Stimulated activated CD4-positive, alpha-beta T cell treated with anti-CD3 and anti-CD28 coated beads, Interleukin-1b, Interleukin-23, amount 100 ng/mL, for 4 hours (primary cell): Measurements from ENCODE around the gene BUB3.

ENCODE experiments used
- DNase-seq, 2 donors: peaks; one replicate each; pipeline ENCODE4 v3.0.0-alpha.2; 2020; ENCODE audit warnings: low read depth in 2 of 2

Gene BUB3

DNA sequence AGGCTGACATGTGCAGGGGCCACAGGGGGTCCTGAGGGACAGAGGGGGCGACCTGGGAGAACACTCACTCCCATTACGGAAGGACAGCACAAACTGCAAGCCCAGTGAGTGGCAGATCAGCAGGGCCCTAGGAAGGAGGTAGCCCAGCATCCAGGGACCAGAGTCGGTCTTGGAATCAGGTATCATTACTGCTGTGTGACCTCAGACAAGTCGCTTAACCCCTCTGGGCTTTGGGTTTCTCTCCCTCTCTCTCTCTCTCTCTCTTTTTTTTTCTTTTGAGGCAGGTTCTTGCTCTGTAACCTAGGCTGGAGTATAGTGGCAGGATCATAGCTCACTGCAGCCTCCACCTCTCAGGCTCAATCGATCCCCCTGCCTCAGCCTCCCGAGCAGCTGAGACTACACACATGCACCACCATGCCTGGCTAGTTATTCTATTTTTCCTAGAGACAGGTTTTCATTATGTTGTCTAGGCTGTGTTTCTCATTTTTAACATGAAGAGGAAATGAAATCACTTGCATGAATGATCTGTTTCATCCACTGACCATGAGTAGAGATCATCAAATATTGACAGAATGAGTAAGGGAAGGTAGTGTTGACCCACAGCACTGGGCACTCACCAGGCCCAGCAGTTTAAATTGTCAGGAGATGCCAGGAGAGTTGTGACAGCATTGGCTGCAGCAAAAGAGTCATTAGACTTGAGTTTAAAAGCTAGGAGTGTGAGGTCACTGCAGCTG, 49.4 kb downstream of the BUB3 start:
- no peak for DNase-seq

DNA sequence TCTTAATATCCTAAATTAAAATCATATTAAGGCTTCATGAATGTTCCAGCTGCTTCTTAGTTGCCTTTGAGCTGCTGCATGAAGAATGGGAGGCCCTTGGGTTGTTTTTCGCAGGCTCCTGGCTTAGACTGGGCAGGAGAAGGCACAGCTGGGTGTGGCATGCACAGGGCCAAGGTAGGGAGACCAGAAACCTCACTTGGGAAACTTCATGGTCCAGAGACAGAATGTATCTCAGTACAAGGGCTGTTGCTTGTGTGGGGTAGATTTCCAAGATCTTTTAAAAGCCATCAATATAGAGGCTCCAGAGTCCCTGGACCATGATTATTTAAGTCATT, 49.9 kb downstream of the BUB3 start:
- DNase-seq = no peak

DNA sequence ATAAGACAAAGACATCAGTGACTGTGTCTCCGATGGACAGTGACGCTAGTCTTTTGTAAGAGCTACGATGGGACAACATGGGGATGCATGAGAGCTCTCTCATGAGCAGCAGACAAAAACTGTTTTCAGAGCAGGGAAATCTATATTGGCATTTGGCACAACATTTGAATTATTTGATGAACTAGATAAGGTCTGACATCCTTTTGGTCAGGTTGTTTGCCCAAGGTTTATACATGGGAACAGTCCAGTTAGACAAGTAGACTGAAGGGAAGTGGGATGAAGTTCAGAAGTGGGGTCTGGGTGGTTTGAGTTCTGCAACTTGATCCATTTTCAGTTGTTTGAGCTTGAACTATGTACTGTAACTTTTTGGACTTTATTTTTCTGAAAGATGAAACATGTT, 50.8 kb downstream of the BUB3 start:
- no peak for DNase-seq

DNA sequence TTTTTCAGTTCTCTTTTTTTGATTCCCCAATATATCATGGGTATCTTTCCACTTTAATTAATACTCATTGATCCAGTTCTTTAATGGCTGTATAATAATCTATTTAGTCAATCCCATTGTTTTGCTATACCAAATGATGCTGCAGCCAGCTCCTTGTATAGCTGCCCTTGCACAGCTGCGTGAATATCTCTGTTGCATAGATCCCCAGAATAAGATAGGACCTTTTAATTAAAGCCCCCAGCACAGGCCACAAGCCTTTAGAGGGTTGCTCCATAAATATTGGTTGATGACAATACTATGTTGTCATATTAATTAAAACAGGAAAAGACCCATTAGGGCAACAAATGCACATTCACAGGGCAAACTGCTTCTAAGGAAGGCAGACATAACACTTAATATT, 57.9 kb downstream of the BUB3 start:
- no peak for DNase-seq

- DNase-seq = no peak
Observed at GRCh38 chr10:123212640-123213039, 58.4 kb downstream of the BUB3 start.

GRCh38 chr10:123213192-123213591, 59.0 kb downstream of the BUB3 start:
- DNase-seq = no peak
